HL-60 (cell line): ENCODE results near the gene PRKAR1B.
"Not testable (repeated sequence)": the region's sequence is repeated elsewhere in the genome, so short reads cannot be mapped to it uniquely, and the experiment has no call there.

ENCODE experiments used
- DNase-seq, 2 experiments: peaks; one replicate each; pipeline ENCODE4 v3.0.0-alpha.2; 2010 to 2020; ENCODE audit warnings: low read depth in 1 of 2, low spot score in 1 of 2
- H3K27ac ChIP-seq: fragments of 250-450 bp; sonication (Bioruptor Pico); replicated peaks from 2 replicates; pipeline ENCODE4 v1.5.1; 2020; ENCODE audit warnings: mild to moderate bottlenecking, moderate library complexity
- H3K27me3 ChIP-seq: fragments of 250-450 bp; sonication (Bioruptor Pico); 2 replicates; pipeline ENCODE4 v1.5.1; 2021; ENCODE audit warnings: mild to moderate bottlenecking, moderate library complexity; ENCODE audit not compliant: insufficient read depth, poor library complexity, severe bottlenecking
- H3K4me3 ChIP-seq: replicated peaks from 2 replicates; pipeline ENCODE4 v1.5.1; 2011; ENCODE audit warnings: mild to moderate bottlenecking, control low read depth, low read length; ENCODE audit not compliant: insufficient read depth
- GABPA ChIP-seq: IDR thresholded peaks from 2 replicates; pipeline ENCODE4 v1.6.1; 2012; ENCODE audit warnings: low read depth
- POLR2AphosphoS5 ChIP-seq: IDR thresholded peaks from 2 replicates; pipeline ENCODE4 v1.6.1; 2012; ENCODE audit warnings: low read depth
- SPI1 ChIP-seq: IDR thresholded peaks from 2 replicates; pipeline ENCODE4 v1.6.1; 2012; ENCODE audit warnings: low read depth, mild to moderate bottlenecking, borderline replicate concordance
- TF ChIP-seq, protein P1 (sequence below): IDR thresholded peaks from 2 replicates; pipeline ENCODE4 v1.6.1; 2012; ENCODE audit warnings: low read depth; ENCODE audit not compliant: insufficient replicate concordance
- TF ChIP-seq, protein P2 (sequence below): IDR thresholded peaks from one replicate; pipeline ENCODE4 v1.5.1; 2011; ENCODE audit warnings: low read length, control low read depth, inconsistent platforms; ENCODE audit not compliant: insufficient read depth

The PRKAR1B gene

DNA sequence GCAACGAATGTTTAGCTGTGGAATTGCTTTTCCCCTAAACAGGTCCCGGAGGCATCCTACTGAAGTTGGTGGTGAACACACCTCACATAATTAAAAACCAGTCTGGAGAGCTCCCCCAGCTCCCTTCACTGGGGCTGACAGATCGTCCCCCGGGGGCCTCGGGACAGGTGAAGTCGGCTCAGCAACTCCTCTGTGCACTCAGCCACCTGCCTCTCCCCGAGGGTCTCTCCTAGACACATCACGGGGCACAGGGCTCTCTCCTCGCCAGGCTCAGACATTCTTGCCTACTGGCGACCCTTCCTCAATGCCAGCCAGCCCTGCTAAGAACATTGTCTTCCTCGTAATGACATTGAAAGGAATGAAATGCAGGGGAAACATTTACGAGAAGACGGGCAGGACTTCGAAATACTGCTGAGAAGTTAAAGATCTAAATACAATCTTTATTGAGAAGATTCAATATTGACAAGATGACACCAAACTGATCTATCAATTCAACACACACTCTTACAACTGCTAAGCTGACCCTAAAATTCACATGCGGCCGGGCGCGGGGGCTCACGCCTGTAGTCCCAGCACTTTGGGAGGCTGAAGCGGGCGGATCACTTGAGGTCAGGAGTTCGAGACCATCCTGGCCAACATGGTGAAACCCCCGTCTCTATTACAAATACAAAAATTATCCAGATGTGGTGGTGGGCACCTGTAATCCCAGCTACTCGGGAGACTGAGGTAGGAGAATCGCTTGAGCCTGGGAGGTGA lies 88.6 kb downstream of the PRKAR1B start:
- no peak overlapping the region for H3K4me3 ChIP-seq
- no peaks in the 10 kb centered on the region for H3K27me3 ChIP-seq
- DNase-seq: no peak
- TF ChIP-seq, protein P1, sequence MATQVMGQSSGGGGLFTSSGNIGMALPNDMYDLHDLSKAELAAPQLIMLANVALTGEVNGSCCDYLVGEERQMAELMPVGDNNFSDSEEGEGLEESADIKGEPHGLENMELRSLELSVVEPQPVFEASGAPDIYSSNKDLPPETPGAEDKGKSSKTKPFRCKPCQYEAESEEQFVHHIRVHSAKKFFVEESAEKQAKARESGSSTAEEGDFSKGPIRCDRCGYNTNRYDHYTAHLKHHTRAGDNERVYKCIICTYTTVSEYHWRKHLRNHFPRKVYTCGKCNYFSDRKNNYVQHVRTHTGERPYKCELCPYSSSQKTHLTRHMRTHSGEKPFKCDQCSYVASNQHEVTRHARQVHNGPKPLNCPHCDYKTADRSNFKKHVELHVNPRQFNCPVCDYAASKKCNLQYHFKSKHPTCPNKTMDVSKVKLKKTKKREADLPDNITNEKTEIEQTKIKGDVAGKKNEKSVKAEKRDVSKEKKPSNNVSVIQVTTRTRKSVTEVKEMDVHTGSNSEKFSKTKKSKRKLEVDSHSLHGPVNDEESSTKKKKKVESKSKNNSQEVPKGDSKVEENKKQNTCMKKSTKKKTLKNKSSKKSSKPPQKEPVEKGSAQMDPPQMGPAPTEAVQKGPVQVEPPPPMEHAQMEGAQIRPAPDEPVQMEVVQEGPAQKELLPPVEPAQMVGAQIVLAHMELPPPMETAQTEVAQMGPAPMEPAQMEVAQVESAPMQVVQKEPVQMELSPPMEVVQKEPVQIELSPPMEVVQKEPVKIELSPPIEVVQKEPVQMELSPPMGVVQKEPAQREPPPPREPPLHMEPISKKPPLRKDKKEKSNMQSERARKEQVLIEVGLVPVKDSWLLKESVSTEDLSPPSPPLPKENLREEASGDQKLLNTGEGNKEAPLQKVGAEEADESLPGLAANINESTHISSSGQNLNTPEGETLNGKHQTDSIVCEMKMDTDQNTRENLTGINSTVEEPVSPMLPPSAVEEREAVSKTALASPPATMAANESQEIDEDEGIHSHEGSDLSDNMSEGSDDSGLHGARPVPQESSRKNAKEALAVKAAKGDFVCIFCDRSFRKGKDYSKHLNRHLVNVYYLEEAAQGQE: no peak
- no peak for TF ChIP-seq GABPA
- no peak for TF ChIP-seq POLR2AphosphoS5
- TF ChIP-seq, protein P2, sequence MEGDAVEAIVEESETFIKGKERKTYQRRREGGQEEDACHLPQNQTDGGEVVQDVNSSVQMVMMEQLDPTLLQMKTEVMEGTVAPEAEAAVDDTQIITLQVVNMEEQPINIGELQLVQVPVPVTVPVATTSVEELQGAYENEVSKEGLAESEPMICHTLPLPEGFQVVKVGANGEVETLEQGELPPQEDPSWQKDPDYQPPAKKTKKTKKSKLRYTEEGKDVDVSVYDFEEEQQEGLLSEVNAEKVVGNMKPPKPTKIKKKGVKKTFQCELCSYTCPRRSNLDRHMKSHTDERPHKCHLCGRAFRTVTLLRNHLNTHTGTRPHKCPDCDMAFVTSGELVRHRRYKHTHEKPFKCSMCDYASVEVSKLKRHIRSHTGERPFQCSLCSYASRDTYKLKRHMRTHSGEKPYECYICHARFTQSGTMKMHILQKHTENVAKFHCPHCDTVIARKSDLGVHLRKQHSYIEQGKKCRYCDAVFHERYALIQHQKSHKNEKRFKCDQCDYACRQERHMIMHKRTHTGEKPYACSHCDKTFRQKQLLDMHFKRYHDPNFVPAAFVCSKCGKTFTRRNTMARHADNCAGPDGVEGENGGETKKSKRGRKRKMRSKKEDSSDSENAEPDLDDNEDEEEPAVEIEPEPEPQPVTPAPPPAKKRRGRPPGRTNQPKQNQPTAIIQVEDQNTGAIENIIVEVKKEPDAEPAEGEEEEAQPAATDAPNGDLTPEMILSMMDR: no peak
- TF ChIP-seq SPI1: no peak
- no peak overlapping the region for H3K27ac ChIP-seq

DNA sequence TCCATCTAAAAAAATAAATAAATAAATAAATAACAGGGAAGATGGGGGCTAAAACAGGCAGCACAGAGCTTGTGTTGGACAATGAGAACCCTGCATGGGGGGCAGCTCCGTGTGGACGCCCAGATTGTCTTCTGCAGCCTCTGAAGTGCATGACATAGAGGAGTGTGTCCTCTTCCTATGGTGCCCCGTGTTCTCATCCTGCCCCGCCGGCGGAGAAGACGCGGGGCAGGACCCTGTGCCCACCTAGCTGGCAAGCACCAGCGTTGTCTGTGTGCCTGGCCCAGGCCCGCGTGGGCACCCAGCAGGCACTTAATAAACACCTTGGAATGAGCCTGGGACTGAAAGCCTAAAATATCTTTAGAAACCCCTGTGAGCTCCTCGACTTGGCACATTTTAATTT lies 89.3 kb downstream of the PRKAR1B start:
- no peak for DNase-seq
- Histone ChIP-seq H3K27ac (no peak overlapping the region), H3K27me3 (no peaks in the 10 kb centered on the region), H3K4me3 (no peak overlapping the region)
- TF ChIP-seq GABPA (no peak), POLR2AphosphoS5 (no peak), SPI1 (no peak)
- TF ChIP-seq, protein P2: no peak
- TF ChIP-seq, protein P1: no peak

DNA sequence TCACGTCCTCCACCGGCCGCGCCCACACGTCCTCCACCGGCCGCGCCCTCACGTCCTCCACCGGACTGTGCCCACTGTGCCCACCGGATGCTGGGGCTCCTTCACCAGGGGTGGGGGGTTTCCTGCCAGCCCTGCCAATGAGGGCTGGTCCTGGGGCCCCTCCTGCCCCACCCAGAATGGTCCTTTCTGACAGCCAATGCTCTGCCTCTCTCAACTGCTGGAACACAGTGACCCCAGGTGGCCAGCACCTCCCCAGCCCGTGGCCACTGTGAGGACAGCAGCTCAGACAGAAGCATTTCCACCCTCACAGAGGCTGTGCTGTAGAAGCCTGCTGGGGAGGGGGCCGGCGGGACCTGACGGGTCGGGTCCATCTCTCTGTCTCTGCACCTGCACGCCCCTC lies 90.7 kb downstream of the PRKAR1B start:
- Histone ChIP-seq H3K27ac (no peak overlapping the region), H3K4me3 (no peak overlapping the region), H3K27me3 (no peaks in the 10 kb centered on the region)
- no peak for DNase-seq
- TF ChIP-seq GABPA (no peak), POLR2AphosphoS5 (no peak), SPI1 (no peak)
- TF ChIP-seq, protein P2: no peak
- TF ChIP-seq, protein P1: no peak

DNA sequence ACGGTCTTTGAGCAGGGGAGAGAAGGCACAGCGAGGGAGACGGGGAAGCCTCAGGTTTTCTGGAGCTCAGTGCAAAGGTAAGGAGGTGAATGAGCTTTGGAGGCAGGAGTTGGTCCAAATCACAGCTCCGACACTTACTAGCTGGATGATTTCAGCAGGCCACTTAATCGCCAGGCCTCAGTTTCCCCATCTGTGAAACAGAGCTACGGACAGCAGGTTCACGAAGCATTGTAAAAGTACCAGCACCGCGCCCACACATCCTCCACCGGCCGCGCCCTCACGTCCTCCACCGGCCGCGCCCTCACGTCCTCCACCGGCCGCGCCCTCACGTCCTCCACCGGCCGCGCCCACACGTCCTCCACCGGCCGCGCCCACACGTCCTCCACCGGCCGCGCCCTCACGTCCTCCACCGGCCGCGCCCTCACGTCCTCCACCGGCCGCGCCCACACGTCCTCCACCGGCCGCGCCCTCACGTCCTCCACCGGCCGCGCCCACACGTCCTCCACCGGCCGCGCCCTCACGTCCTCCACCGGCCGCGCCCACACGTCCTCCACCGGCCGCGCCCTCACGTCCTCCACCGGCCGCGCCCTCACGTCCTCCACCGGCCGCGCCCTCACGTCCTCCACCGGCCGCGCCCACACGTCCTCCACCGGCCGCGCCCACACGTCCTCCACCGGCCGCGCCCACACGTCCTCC lies 91.2 kb downstream of the PRKAR1B start:
- not testable (repeated sequence) for H3K27ac ChIP-seq, DNase-seq, H3K4me3 ChIP-seq, H3K27me3 ChIP-seq
